Measurements from ENCODE around the gene DAGLB.
"Not testable (repeated sequence)": the region's sequence is repeated elsewhere in the genome, so short reads cannot be mapped to it uniquely, and the experiment has no call there.

Gene DAGLB

DNA sequence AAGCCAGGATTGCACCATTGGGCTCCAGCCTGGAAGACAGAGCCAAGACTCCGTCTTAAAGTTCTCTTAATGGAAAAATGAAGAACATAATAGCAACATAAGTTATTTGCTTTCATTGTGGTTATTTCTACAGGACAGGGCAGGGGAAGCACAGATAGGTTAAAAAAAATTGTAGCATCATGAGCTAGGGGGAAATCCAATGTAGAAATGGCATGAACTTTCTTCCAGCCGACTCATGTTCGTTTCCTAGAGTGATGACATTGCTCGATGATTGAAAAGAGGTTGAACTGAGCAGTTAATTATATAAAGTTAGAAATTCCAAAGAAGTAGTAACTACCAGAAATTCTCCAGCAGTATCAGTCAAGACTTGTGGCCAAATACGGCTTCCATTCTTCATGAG, 64.9 kb downstream of the DAGLB start:
- peaks cover 83% of the 10 kb centered on the region for H3K4me1 Mint-ChIP-seq
- ATAC-seq: no peak
- H3K9me3 Mint-ChIP-seq: no peaks in the 10 kb centered on the region
- no peaks in the 10 kb centered on the region for H3K27me3 Mint-ChIP-seq
- peak overlapping the region in 1 of 2 donors; percentile 53 for H3K4me3 Mint-ChIP-seq
- H3K27ac Mint-ChIP-seq: peak overlapping the region; percentile 58 to 63
- no peak for DNase-seq

- peak overlapping the region in 1 of 2 donors; percentile 54 for H3K27ac Mint-ChIP-seq
- ATAC-seq, H3K9me3 Mint-ChIP-seq, H3K4me3 Mint-ChIP-seq, DNase-seq, H3K27me3 Mint-ChIP-seq: not testable (repeated sequence)
- peaks cover 84% of the 10 kb centered on the region for H3K4me1 Mint-ChIP-seq
These were observed 65.9 kb downstream of the DAGLB start for GRCh38 chr7:6381846-6382245.

DNA sequence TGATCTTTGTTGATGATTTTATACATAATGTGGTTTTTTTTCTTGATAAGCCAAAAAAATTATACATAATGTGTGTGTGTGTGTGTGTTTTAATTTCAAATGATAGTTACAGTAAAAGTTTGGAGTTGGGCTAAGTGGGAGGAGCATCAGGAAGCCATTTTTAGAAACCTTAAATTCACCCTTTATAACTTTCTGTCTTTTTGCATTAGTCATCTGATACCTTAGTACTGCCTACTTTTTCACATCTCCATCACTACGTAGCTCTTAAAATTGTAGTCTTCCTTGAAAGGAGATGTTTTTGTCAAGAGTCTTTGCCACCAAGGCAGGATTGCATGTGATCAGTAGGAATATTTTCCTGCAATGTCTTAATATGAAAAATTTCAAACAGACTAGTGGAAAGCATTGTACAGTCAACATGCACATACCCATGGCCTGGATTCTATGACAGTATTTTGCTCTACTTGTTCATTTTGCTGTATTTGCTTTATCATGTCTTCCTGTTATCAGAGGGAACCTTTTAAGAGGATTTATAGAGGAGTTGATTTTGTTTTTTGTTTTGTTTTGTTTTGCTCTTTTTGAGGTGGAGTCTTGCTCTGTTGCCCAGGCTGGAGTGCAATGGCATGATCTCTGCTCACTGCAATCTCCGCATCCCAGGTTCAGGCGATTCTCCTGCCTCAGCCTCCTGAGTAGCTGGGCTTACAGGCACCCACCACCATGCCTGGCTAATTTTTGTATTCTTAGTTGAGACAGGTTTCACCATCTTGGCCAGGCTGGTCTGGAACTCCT, 67.3 kb downstream of the DAGLB start:
- DNase-seq: no peak
- H3K27ac Mint-ChIP-seq: peak overlapping the region in 1 of 2 donors; percentile 31
- H3K4me3 Mint-ChIP-seq: peak overlapping the region; percentile 46
- no peak for ATAC-seq
- no peaks in the 10 kb centered on the region for H3K27me3 Mint-ChIP-seq
- H3K4me1 Mint-ChIP-seq: peaks cover 85% of the 10 kb centered on the region
- H3K9me3 Mint-ChIP-seq: no peaks in the 10 kb centered on the region

GRCh38 chr7:6379886-6380285, 67.9 kb downstream of the DAGLB start:
- Mint-ChIP-seq H3K4me1 (peaks cover 81% of the 10 kb centered on the region), H3K9me3 (no peaks in the 10 kb centered on the region), H3K27me3 (no peaks in the 10 kb centered on the region), H3K27ac (no peak overlapping the region), H3K4me3 (peak overlapping the region in 1 of 2 donors; percentile 46)
- ATAC-seq (no peak), DNase-seq (no peak)

DNA sequence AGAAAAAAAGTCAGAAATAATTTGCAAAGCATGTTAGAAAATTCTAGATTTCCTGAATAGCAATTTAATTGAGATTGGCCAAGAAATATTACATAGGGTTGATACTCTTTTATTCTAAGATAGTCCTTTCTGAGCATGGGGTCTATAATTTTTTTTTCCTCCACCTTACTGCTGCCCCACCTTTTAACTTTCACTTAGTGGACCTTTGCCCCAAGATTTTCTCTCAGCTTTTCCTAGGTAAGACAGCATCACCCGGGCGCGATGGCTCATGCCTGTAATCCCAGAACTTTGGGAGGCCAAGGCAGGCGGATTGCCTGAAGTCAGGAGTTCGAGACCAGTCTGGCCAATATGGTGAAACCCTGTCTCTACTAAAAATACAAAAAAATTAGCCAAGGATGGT, 69.2 kb downstream of the DAGLB start:
- not testable (repeated sequence) for H3K4me3 Mint-ChIP-seq, ATAC-seq, H3K27me3 Mint-ChIP-seq, DNase-seq, H3K9me3 Mint-ChIP-seq
- Mint-ChIP-seq H3K27ac (peak overlapping the region in 1 of 2 donors; percentile 88), H3K4me1 (peaks cover 76% of the 10 kb centered on the region)

DNA sequence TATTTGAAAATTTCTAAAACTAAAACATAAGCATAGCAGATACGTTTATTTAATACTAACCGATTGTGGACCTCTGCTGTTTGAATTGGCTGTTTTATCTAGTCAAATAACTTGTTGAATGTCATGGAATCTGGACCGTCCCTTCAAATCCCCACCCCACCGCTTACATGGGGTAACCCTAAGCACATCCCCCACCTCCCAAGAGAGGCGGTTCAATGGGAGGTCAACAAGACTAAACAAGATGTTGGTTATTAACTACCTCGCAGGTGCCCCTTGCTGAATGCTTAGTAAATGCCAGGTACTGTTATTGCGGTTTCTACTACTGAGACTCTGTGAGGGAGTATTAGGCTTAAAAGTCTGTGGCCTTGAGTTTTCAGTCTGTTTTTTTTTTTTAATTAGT, 70.9 kb downstream of the DAGLB start:
- no peak for ATAC-seq
- H3K27me3 Mint-ChIP-seq: no peaks in the 10 kb centered on the region
- no peak for DNase-seq
- H3K4me1 Mint-ChIP-seq: peaks cover 65% of the 10 kb centered on the region
- H3K9me3 Mint-ChIP-seq: no peaks in the 10 kb centered on the region
- H3K27ac Mint-ChIP-seq: peak overlapping the region in 1 of 2 donors; percentile 63
- H3K4me3 Mint-ChIP-seq: peak overlapping the region; percentile 26 to 42

DNA sequence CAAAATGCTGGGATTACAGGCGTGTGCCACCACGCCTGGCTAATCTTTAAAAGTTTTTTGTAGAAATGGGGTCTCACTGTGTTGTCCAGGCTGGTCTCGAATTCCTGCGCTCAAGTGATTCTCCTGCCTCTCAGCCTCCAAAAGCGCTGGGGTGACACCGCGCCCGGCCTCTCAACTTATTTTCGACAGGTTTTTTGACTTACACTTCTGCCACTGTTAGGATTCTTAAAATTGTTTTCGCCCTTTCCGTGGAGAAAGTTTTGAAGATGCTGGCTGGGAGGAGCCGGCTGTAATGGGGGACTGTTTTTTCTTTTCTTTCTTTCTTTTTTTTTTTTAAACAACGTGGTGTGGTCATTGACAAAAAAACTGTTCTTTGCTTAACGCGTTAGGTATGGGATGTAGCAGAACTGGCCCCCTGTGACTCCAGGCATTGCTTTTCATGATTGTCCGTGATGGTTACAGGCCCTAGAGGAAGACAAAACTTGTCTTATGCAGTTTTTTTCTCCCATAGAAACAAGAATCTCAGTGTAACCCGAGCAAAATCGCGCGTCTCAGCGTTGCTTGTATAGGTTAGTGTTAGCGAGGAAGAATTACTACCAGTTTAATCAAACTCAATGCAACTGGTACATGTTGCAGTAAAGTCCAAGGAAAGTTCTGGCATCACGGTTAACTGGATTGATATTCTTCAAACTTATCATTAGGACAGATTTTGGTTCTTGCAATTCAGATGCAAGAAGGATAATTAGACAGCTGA, 72.2 kb downstream of the DAGLB start:
- Mint-ChIP-seq H3K4me1 (peaks cover 52% of the 10 kb centered on the region), H3K9me3 (no peaks in the 10 kb centered on the region)

DNA sequence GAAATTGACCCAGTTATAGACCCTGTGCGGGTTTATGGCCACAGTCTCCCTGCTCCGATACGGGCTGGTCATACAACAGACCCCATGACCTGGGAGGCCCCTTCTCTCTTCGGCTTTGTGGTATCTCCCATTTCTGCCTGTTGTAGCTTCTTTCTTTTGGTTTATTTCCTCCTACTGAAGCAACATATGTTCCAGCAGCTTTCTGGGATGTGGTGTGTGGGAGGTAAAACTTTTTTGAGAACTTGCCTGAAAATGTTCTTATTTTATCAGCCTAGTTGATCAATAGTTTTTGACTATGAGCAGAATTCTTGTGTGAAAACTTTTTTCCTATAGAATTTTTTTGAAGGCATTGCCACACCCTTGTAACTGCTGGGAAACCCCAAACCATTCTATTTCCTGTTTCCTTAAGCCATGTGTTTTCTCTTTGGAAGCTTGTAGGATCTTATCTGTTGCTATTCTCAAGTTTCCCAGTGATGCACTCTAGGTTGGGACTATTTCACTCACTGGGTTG, 80.0 kb downstream of the DAGLB start:
- Mint-ChIP-seq H3K4me3 (no peak overlapping the region), H3K27ac (no peak overlapping the region), H3K27me3 (no peaks in the 10 kb centered on the region), H3K9me3 (no peaks in the 10 kb centered on the region), H3K4me1 (peaks cover 9% of the 10 kb centered on the region)
- ATAC-seq (no peak), DNase-seq (no peak)

More for the DNA sequence above, 72.2 kb downstream of the DAGLB start:
- H3K27me3 Mint-ChIP-seq: no peaks in the 10 kb centered on the region
- H3K4me3 Mint-ChIP-seq: peak overlapping the region; percentile 87 to 91
- DNase-seq: peak; percentile 10 to 15
- ATAC-seq: no peak
- H3K27ac Mint-ChIP-seq: peak overlapping the region; percentile 94 to 97

- ATAC-seq: no peak
- H3K27me3 Mint-ChIP-seq: no peaks in the 10 kb centered on the region
- H3K4me3 Mint-ChIP-seq: no peak overlapping the region
- DNase-seq: no peak
- H3K9me3 Mint-ChIP-seq: no peaks in the 10 kb centered on the region
- peaks cover 16% of the 10 kb centered on the region for H3K4me1 Mint-ChIP-seq
- H3K27ac Mint-ChIP-seq: peak overlapping the region in 1 of 2 donors; percentile 82
These were observed 82.3 kb downstream of the DAGLB start for GRCh38 chr7:6365451-6365850.

DNA sequence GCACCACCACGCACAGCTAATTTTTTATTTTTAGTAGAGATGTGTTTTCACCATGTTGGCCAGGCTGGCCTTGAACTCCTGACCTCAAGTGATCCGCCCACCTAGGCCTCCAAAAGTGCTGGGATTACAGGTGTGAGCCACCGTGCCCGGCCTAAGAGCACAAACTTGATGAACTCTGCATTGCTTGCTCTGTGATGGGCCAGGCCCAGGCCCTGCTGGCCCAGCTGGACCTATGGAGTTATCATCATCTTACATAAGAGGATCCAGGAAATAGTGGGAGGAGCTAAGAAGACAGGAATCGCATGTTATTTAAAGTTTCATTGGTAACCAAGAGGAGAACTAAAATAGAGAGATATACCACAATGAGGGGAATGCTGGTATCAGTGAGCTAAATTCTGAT, 86.9 kb downstream of the DAGLB start:
- Mint-ChIP-seq H3K4me1 (peaks cover 6% of the 10 kb centered on the region), H3K27me3 (no peaks in the 10 kb centered on the region), H3K9me3 (no peaks in the 10 kb centered on the region), H3K4me3 (no peak overlapping the region), H3K27ac (peak overlapping the region in 1 of 2 donors; percentile 5)
- DNase-seq (no peak), ATAC-seq (no peak)

DNA sequence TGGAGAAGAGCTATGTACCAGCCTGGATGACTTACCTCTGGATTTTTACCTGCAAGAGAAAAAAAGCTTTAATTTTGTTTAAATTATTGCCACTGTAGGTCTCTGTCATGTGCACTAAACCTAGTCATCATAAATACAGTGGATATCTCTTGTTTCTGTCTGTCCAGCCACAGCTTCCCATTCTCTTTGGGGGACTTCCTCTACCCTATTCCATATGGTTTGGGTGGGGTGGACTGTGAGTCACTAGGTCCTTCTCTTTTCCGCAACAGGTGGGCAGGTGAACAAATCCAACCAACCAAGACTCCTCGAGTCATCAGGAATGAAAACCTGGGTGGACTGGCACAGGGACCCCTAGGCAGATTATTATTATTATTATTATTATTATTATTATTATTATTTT, 88.0 kb downstream of the DAGLB start:
- H3K9me3 Mint-ChIP-seq: no peaks in the 10 kb centered on the region
- no peak overlapping the region for H3K27ac Mint-ChIP-seq
- H3K4me1 Mint-ChIP-seq: peaks cover 6% of the 10 kb centered on the region
- H3K27me3 Mint-ChIP-seq: no peaks in the 10 kb centered on the region
- ATAC-seq (no peak), DNase-seq (no peak)
- H3K4me3 Mint-ChIP-seq: no peak overlapping the region
